AG10803 (cell line): ENCODE results near the gene NR4A1.

Source experiments
- DNase-seq: peaks from one replicate; pipeline ENCODE4 v3.0.0; 2010; ENCODE audit warnings: low read depth
- H3K4me3 ChIP-seq: 2 replicates; pipeline ENCODE4 v1.5.1; 2011; ENCODE audit warnings: mild to moderate bottlenecking, low read length, control low read depth
- CTCF ChIP-seq: conservative IDR thresholded peaks from 2 replicates; pipeline ENCODE4 v1.5.1; 2011; ENCODE audit warnings: mild to moderate bottlenecking, low read length, control low read depth, inconsistent platforms

The NR4A1 gene

GRCh38 chr12:52035926-52036325 lies 15.3 kb upstream of the NR4A1 start:
- no peak for TF ChIP-seq CTCF
- H3K4me3 ChIP-seq, result no peak overlapping the region
- DNase-seq, result no peak

GRCh38 chr12:52036587-52037171 lies 14.6 kb upstream of the NR4A1 start:
- H3K4me3 ChIP-seq, result peak overlapping the region; percentile 53
- no peak for TF ChIP-seq CTCF
- peak; percentile 78 for DNase-seq

- peak; percentile 67 for DNase-seq
- 0 out of 2 replicates have a peak, but pooled peaks have one; percentile 14 for TF ChIP-seq CTCF
- H3K4me3 ChIP-seq, result peak overlapping the region; percentile 79
Observed at GRCh38 chr12:52037248-52037861, 13.9 kb upstream of the NR4A1 start.

GRCh38 chr12:52038447-52038846 lies 12.8 kb upstream of the NR4A1 start:
- DNase-seq, result no peak
- no peak for TF ChIP-seq CTCF
- H3K4me3 ChIP-seq, result peak overlapping the region; percentile 40

GRCh38 chr12:52041035-52041434 lies 10.2 kb upstream of the NR4A1 start:
- no peak for TF ChIP-seq CTCF
- no peak for DNase-seq

GRCh38 chr12:52041695-52042123 lies 9.5 kb upstream of the NR4A1 start:
- H3K4me3 ChIP-seq, result no peak overlapping the region
- TF ChIP-seq CTCF, result no peak
- peak; percentile 70 for DNase-seq

More at GRCh38 chr12:52041035-52041434, 10.2 kb upstream of the NR4A1 start:
- no peak overlapping the region for H3K4me3 ChIP-seq
